SJSA1 (cell line): ENCODE measurements around the gene CENPO. TPM values are rescaled to one million over a fixed set of nuclear protein-coding genes. Genes with fewer than 3 reads are reported as not detected.

Experiments used
- DNase-seq, 2 experiments: peaks; one replicate each; pipeline ENCODE4 v3.0.0-alpha.2; 2015 to 2020; ENCODE audit warnings: low spot score in 2 of 2, low read depth in 1 of 2
- H3K27ac ChIP-seq: fragments of 250-450 bp; sonication (Bioruptor Pico); 2 replicates; pipeline ENCODE4 v1.5.1; 2020; ENCODE audit warnings: mild to moderate bottlenecking, moderate library complexity
- H3K27me3 ChIP-seq: fragments of 250-450 bp; sonication (Bioruptor Pico); replicated peaks from 2 replicates; pipeline ENCODE4 v1.5.1; 2020; ENCODE audit warnings: mild to moderate bottlenecking, moderate library complexity
- H3K36me3 ChIP-seq: fragments of 250-450 bp; sonication (Bioruptor Pico); 2 replicates; pipeline ENCODE4 v1.5.1; 2020; ENCODE audit warnings: mild to moderate bottlenecking
- H3K4me1 ChIP-seq: fragments of 250-450 bp; sonication (Bioruptor Pico); replicated peaks from 2 replicates; pipeline ENCODE4 v1.6.1; 2021; ENCODE audit warnings: mild to moderate bottlenecking
- H3K4me3 ChIP-seq: fragments of 250-450 bp; sonication (Bioruptor Pico); 2 replicates; pipeline ENCODE4 v1.5.1; 2020; ENCODE audit warnings: mild to moderate bottlenecking
- H3K9me3 ChIP-seq: fragments of 250-450 bp; sonication (Bioruptor Pico); replicated peaks from 2 replicates; pipeline ENCODE4 v1.5.1; 2020; ENCODE audit warnings: mild to moderate bottlenecking
- total RNA-seq: library from RNA; depleted of rRNA; stranded (reverse); fragments of >200 nt; shearing (Covaris generic); gene quantifications from 2 replicates; pipeline ENCODE4 v1.2.3, GENCODE V29; 2014; rRNA removed

CENPO gene, protein sequence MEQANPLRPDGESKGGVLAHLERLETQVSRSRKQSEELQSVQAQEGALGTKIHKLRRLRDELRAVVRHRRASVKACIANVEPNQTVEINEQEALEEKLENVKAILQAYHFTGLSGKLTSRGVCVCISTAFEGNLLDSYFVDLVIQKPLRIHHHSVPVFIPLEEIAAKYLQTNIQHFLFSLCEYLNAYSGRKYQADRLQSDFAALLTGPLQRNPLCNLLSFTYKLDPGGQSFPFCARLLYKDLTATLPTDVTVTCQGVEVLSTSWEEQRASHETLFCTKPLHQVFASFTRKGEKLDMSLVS
- total RNA-seq = 37.4 and 44.3 TPM in 2 replicates

DNA sequence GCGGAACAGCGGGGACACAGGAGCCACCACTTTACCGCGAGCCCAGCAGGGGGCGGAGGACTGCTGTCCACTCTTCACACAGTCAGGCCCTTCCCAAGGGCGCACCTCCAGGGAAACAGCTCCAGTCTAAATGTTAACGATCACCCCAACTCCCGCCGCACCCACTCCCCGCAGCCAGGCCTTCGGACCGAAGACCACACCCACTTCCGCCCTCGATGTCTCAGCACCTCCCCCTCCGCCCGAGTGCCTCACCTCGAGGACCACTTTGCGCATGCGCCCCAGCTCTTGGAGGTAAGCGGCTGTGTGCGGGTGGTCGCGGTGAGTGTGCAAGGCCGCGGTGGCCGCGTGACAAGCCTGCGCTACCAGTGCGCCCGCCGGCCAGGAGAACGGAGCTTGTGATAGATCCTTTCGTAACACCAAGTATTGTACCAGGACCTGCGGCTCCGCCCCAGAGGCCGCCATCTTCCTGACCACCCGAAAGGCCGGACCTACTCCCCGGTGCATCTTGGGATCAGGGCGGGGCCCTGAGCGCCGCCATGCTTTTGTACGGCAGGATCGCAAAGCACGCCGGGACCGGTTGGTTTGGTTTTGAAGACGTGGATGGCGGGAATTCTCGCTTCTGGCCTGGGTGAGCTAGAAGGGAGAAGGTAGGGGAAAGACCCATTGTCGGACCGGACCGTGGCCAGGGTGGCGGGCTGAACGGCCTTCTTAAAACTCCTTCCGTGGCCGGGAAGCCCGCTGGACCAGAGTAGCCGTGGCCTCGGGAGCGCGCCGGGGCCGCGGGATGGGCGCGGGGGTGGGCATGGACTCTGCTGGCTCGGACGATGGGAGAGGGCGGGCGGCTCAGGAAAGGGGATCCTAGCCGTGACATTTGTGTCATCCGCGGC lies at the start of gene CENPO, which contains the start of gene PTRHD1:
CENPO (plus strand) TSS at position 552 of the 887 bp plus-strand sequence. CDS start 495 bp downstream, outside the sequence.
PTRHD1 (minus strand) TSS at position 518 of the 887 bp plus-strand sequence; CDS start at position 504, 14 bp downstream.
- H3K4me1 ChIP-seq = peaks cover 15% of the 10 kb centered on the region
- no peaks in the 10 kb centered on the region for H3K27me3 ChIP-seq
- peak within 1 kb of the TSS; percentile 88 for H3K4me3 ChIP-seq
- DNase-seq = peak; percentile 97 to 99
- peaks cover 48% of the 10 kb centered on the region for H3K36me3 ChIP-seq
- H3K27ac ChIP-seq = peak within 1 kb of the TSS; percentile 98
- H3K9me3 ChIP-seq = no peaks in the 10 kb centered on the region

DNA sequence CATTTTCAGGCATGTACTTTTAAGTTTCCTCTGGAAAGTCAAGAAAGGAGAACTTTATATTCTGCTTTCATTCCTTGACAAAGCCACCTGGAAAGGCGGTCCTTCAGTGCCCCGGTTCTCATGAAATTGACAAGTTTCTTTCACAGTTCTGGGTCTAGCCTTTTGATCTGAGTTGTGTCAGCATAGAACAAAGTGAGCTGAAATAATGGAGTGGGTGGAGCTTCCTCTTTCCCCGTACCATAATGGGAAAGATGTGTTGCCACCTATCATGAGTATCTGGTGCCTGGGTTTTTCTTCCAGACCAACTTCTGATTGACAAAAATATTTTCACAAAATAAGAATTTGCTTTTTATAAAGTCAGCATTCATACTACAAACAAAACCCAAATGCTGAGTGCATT lies 49.3 kb upstream of the CENPO start:
- no peak for DNase-seq
- Histone ChIP-seq H3K4me1 (no peaks in the 10 kb centered on the region), H3K27ac (no peak overlapping the region), H3K36me3 (no peaks in the 10 kb centered on the region; the same call in 1 of the 2 replicates), H3K4me3 (no peak overlapping the region), H3K27me3 (no peaks in the 10 kb centered on the region), H3K9me3 (no peaks in the 10 kb centered on the region)

DNA sequence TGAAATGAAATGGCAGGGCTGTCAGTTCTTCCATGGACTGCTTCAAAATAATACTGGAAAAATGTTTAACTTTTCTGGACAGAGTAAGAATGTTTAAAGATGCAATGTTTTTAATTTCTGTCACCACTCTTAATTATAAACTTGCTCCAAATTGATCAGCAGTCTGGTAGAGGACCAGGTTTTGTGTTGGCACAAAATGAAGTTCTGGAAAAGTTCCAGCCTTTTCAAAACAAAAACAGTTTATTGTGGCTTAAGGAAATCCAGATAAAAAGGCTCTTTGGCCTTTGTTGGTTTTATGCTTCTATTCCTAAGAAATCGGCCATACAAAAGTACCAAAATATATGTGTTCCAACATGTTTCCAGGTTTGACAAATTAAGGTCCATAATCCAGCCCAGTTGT lies 48.9 kb upstream of the CENPO start:
- Histone ChIP-seq H3K9me3 (no peaks in the 10 kb centered on the region), H3K36me3 (no peaks in the 10 kb centered on the region; the same call in 1 of the 2 replicates), H3K4me3 (no peak overlapping the region), H3K4me1 (no peaks in the 10 kb centered on the region), H3K27ac (no peak overlapping the region), H3K27me3 (no peaks in the 10 kb centered on the region)
- DNase-seq = no peak

DNA sequence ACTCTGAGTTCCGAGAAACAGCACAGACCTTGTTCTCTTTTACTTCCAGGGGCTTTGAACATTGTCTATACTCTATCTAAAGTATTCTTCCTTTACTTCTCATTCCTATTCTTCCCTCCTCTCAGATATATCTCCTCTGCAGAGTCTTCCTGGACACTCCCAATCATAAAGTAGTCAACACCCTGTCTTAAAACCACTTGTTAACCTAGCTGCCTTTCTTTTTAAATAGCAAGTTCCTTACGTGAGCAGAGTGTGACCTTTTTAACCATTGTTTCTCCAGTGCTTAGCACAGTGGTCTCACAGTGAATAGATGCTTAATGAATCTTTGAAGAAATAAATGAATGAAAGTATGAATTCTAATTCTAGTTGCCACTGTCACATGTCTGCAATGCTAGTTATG lies 47.4 kb upstream of the CENPO start:
- no peak for DNase-seq
- Histone ChIP-seq H3K36me3 (no peaks in the 10 kb centered on the region; the same call in 1 of the 2 replicates), H3K4me3 (no peak overlapping the region), H3K27ac (no peak overlapping the region), H3K4me1 (no peaks in the 10 kb centered on the region), H3K9me3 (no peaks in the 10 kb centered on the region), H3K27me3 (no peaks in the 10 kb centered on the region)

DNA sequence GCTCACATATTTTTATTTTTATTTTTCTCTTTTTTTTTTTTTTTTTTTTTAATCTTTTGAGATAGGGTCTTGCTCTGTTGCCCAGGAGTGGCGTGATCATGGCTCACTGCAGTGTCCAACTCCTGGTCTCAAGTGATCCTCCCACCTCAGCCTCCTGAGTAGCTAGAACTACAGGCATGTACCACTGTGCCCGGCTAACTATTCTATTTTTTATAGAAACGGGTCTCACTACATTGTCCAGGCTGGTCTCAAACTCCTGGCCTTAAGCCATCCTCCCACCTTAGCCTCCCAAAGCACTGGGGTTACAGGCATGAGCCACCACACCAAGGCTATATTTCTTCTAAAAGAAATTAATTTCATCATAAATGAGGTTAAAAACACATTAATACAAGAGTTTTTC lies 45.9 kb upstream of the CENPO start:
- Histone ChIP-seq H3K27me3 (no peaks in the 10 kb centered on the region), H3K9me3 (no peaks in the 10 kb centered on the region), H3K36me3 (no peaks in the 10 kb centered on the region; the same call in 1 of the 2 replicates), H3K4me3 (no peak overlapping the region), H3K4me1 (no peaks in the 10 kb centered on the region), H3K27ac (no peak overlapping the region)
- no peak for DNase-seq

DNA sequence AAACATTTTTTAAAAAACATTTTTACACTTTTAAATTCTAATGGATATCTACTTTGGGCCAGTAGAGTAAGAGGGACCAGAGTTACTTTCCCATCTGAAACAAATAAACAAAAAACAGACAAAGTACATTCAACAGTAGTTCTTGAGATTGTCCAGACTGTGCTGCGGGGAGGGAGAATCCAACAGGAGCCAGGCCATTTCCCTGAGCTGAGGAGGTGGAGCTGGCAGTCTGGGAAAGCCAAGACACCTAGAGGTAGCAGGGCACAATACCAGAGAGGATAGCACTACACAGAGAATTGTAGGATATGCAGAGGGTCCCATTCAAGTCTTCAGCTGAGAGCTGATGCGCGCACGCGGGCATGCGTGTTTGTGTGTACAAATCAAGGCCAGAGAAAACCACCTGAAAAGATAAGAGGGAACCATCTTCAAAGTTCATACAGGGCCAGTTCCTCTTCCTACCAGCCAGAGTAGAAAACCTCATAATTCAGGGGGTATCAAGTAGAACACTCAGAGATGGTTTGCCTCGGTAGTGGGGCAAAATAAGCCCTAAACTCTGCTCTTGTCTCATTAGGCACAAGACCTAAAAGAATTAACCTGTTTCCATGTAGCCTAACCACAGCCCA lies 44.0 kb upstream of the CENPO start:
- H3K4me1 ChIP-seq = no peaks in the 10 kb centered on the region
- H3K27me3 ChIP-seq = no peaks in the 10 kb centered on the region
- H3K9me3 ChIP-seq = no peaks in the 10 kb centered on the region
- H3K36me3 ChIP-seq = no peaks in the 10 kb centered on the region; the same call in 1 of the 2 replicates
- H3K4me3 ChIP-seq = no peak overlapping the region
- DNase-seq = no peak
- no peak overlapping the region for H3K27ac ChIP-seq

DNA sequence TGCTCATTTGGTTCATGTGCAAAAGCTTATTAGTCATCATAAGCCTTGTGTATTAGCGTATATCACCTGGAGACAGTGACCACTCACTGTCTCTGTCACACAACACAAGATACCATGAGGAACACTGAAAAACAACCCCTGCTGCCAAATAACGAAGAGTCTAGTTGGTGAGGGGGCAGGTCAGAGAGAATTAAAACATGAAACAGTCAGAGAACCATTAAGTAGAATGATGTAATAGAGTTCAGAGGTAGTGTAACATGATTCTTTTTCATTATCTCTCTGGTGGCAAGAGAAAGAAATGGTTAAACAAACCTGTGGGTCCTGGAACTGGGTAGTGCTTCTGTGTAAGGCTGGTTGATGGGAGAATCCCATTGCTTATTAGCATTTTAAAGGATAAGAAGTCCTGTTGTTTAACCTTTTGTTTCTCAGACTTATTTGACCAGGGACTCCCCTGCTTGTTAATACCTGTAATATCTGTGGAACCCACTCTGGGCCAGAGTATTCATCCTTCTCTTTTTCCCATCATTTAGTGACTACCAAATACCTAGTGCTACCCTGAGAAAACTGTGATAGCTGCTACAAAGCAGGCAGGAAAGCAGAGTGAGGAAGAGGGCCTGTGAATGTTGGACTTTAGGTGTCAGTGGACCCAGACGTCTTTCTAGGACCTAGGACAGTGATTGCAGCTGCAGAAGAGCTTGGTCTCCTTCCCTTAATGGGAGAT lies 38.1 kb upstream of the CENPO start:
- Histone ChIP-seq H3K27me3 (no peaks in the 10 kb centered on the region), H3K4me1 (no peaks in the 10 kb centered on the region), H3K27ac (no peak overlapping the region), H3K9me3 (no peaks in the 10 kb centered on the region), H3K4me3 (no peak overlapping the region), H3K36me3 (peaks cover 10% of the 10 kb centered on the region; the same call in 1 of the 2 replicates)
- no peak for DNase-seq

DNA sequence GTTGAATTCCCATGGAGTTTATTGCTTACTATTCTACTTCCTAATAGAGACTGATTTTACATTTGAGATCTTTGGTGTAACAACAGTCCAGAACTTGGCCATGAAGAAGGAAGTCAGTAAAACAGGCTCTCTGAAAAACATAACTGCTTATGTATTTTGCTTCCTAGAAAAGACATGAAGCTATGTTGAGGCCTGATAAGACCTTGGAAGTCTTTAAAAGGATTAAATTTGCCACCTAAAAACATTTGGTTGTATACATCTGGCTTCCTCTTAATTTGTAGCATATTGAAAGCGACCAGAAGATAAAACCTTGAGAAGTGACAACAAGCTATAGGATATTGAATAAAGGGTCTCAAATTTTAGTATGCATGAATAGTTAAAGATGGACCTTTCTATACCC lies 36.4 kb upstream of the CENPO start:
- Histone ChIP-seq H3K36me3 (peaks cover 10% of the 10 kb centered on the region; the same call in 1 of the 2 replicates), H3K27ac (no peak overlapping the region), H3K27me3 (no peaks in the 10 kb centered on the region), H3K4me3 (no peak overlapping the region), H3K4me1 (no peaks in the 10 kb centered on the region), H3K9me3 (no peaks in the 10 kb centered on the region)
- DNase-seq = no peak

DNA sequence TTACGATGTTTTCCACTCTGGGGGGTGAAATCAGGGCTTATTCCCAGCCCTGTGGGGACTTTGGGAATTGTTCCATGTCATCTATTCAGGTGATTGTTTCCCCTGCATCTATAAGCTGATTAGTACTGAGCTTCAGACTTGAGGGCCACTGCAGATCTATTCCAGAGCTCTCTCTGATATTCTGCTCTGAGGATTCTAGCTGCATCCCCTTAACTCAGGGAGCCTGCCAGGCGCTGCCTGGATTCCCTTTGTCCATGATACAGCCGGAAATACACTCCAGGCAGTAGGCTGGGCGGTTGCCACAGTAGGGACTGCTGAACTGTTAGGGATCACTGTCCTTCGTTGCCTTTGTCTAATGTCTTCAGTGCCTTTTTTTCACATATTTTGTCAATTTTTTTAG lies 31.4 kb upstream of the CENPO start:
- H3K36me3 ChIP-seq = peaks cover 8% of the 10 kb centered on the region; the same call in 1 of the 2 replicates
- no peaks in the 10 kb centered on the region for H3K9me3 ChIP-seq
- H3K27me3 ChIP-seq = no peaks in the 10 kb centered on the region
- no peak overlapping the region for H3K4me3 ChIP-seq
- H3K4me1 ChIP-seq = no peaks in the 10 kb centered on the region
- no peak for DNase-seq
- H3K27ac ChIP-seq = no peak overlapping the region

DNA sequence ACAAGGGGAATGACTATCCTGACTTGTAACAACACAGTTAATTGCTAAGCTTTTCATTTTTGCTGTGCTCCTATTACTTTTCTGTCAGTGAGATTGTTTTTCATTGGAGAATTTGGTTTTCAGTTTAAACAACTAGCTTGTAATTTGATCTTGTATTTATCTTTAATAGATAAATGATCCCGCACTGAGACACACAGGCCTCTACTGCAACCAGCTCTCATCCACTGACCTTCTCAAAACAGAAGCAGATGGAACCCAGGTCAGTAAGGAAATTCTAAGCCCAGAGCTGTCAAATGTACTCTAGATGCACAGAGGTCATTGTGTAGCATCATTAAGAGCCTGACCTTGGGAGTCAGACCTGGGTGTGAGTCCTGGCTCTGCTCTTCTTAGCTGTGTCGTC lies 30.7 kb upstream of the CENPO start:
- Histone ChIP-seq H3K4me3 (no peak overlapping the region), H3K27ac (no peak overlapping the region), H3K4me1 (no peaks in the 10 kb centered on the region), H3K36me3 (peaks cover 8% of the 10 kb centered on the region; the same call in 1 of the 2 replicates), H3K9me3 (no peaks in the 10 kb centered on the region), H3K27me3 (no peaks in the 10 kb centered on the region)
- no peak for DNase-seq

DNA sequence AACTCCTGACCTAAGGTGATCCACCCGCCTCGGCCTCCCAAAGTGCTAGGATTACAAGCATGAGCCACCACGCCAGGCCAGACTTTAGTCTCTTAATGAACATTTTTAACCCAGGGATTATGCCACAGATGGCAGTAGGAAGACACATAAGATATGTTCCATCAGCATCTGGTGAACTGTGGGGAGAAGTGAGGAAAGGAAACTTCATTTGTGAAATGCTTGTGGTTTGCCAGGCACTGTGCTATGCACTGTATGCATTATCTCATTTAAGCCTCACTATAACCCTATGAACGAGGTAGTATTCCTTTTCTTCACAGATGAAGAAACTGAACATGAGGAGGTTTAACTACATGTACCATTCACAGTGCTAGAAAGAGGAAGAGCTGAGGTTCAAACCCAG lies 29.4 kb upstream of the CENPO start:
- Histone ChIP-seq H3K36me3 (peaks cover 7% of the 10 kb centered on the region; the same call in 1 of the 2 replicates), H3K4me3 (no peak overlapping the region)
- no peak for DNase-seq

DNA sequence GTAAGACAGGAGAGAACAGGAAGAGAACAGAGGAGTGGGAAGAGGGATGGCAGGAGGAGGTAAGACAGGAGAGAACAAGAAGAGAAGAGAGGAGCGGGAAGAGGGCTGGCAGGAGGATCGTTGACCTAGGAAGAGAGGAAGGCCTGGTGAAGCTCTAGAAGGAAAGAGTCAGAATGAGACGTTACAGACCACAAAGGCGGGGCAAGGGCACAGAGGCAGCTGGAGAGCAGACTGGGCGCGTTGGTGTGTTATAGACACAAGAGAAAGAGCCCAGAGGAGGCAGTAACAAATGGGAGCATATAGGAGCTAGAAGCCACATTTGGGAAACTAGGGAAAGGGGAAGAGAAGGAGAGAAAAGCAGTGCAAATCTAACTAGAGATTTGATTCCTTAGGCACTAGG lies 26.6 kb upstream of the CENPO start:
- H3K4me1 ChIP-seq = no peaks in the 10 kb centered on the region

More for the DNA sequence above, 29.4 kb upstream of the CENPO start:
- H3K27ac ChIP-seq = no peak overlapping the region
- H3K4me1 ChIP-seq = no peaks in the 10 kb centered on the region
- no peaks in the 10 kb centered on the region for H3K9me3 ChIP-seq
- H3K27me3 ChIP-seq = no peaks in the 10 kb centered on the region

DNA sequence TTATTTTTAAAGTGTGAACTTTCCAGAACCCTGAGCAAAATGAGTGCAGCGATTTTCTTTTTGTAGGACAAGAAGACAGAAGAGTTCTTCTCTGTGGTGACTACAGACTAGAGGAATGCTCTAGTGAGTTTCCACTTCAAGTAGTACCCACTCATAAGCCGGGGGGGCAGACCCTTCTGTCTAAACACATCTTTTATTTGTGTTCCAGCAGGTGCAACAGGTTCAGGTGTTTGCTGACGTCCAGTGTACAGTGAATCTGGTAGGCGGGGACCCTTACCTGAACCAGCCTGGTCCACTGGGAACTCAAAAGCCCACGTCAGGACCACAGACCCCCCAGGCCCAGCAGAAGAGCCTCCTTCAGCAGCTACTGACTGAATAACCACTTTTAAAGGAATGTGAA lies 25.2 kb upstream of the CENPO start:
- no peaks in the 10 kb centered on the region for H3K4me1 ChIP-seq
- peaks cover 3% of the 10 kb centered on the region; the same call in 1 of the 2 replicates for H3K36me3 ChIP-seq
- no peaks in the 10 kb centered on the region for H3K9me3 ChIP-seq
- no peak overlapping the region for H3K27ac ChIP-seq
- H3K27me3 ChIP-seq = no peaks in the 10 kb centered on the region
- DNase-seq = no peak
- H3K4me3 ChIP-seq = no peak overlapping the region

More for the DNA sequence above, 26.6 kb upstream of the CENPO start:
- no peak for DNase-seq
- no peaks in the 10 kb centered on the region for H3K9me3 ChIP-seq
- peaks cover 6% of the 10 kb centered on the region; the same call in 1 of the 2 replicates for H3K36me3 ChIP-seq
- no peak overlapping the region for H3K4me3 ChIP-seq
- no peak overlapping the region for H3K27ac ChIP-seq
- H3K27me3 ChIP-seq = no peaks in the 10 kb centered on the region
